Neural crest cell (in vitro differentiated cells): Measurements from ENCODE around the gene PTPN2. TPM values are rescaled to one million over a fixed set of nuclear protein-coding genes. Genes with fewer than 3 reads are reported as not detected.

Experiments used
- DNase-seq: peaks from one replicate; pipeline ENCODE4 v3.0.0; 2021; ENCODE audit warnings: low read depth, mixed read lengths, low spot score
- H3K27ac Mint-ChIP-seq: one replicate; pipeline ENCODE4 v1.8.0; 2021; ENCODE audit warnings: mild to moderate bottlenecking, mixed read lengths; ENCODE audit not compliant: unreplicated experiment
- H3K27me3 Mint-ChIP-seq: 2 replicates; pipeline ENCODE4 v1.8.0; 2021; ENCODE audit warnings: low read depth, mild to moderate bottlenecking, mixed read lengths
- H3K36me3 Mint-ChIP-seq: 2 replicates; pipeline ENCODE4 v1.8.0; 2021; ENCODE audit warnings: low read depth, mild to moderate bottlenecking, mixed read lengths
- H3K4me1 Mint-ChIP-seq: 2 replicates; pipeline ENCODE4 v1.8.0; 2021; ENCODE audit warnings: mixed read lengths
- H3K4me3 Mint-ChIP-seq: one replicate; pipeline ENCODE4 v1.8.0; 2021; ENCODE audit warnings: mild to moderate bottlenecking, mixed read lengths
- H3K9me3 Mint-ChIP-seq: 2 replicates; pipeline ENCODE4 v1.8.0; 2021; ENCODE audit warnings: mixed read lengths
- CTCF ChIP-seq: fragments of 200-600 bp; sonication (generic); conservative IDR thresholded peaks from 2 replicates; pipeline ENCODE4 v1.5.0; 2021; ENCODE audit warnings: antibody characterized with exemption, mild to moderate bottlenecking
- total RNA-seq: library from RNA; stranded (reverse); gene quantifications from 2 replicates; pipeline ENCODE4 v1.2.1, GENCODE V29; 2021

The PTPN2 gene
- total RNA-seq, 1 donor from 2014 or later, result 34.4 TPM

- TF ChIP-seq CTCF, result no peak
- Mint-ChIP-seq H3K4me3 (no peak overlapping the region), H3K27ac (no peak overlapping the region), H3K27me3 (no peaks in the 10 kb centered on the region), H3K9me3 (no peaks in the 10 kb centered on the region), H3K36me3 (no peaks in the 10 kb centered on the region), H3K4me1 (peaks cover 6% of the 10 kb centered on the region)
- DNase-seq, result no peak
Observed at GRCh38 chr18:12928641-12929040, 44.6 kb upstream of the PTPN2 start.

GRCh38 chr18:12928206-12928605 lies 44.2 kb upstream of the PTPN2 start:
- no peak for DNase-seq
- Mint-ChIP-seq H3K4me1 (peaks cover 3% of the 10 kb centered on the region), H3K9me3 (no peaks in the 10 kb centered on the region), H3K27ac (no peak overlapping the region), H3K27me3 (no peaks in the 10 kb centered on the region), H3K4me3 (no peak overlapping the region), H3K36me3 (no peaks in the 10 kb centered on the region)
- no peak for TF ChIP-seq CTCF

- no peak for DNase-seq
- TF ChIP-seq CTCF, result no peak
- no peaks in the 10 kb centered on the region for H3K4me1 Mint-ChIP-seq
- no peak overlapping the region for H3K27ac Mint-ChIP-seq
- no peaks in the 10 kb centered on the region for H3K9me3 Mint-ChIP-seq
- H3K4me3 Mint-ChIP-seq, result no peak overlapping the region
- H3K36me3 Mint-ChIP-seq, result no peaks in the 10 kb centered on the region
- no peaks in the 10 kb centered on the region for H3K27me3 Mint-ChIP-seq
Observed at GRCh38 chr18:12924616-12925015, 40.6 kb upstream of the PTPN2 start.

GRCh38 chr18:12922266-12922665 lies 38.2 kb upstream of the PTPN2 start:
- Mint-ChIP-seq H3K4me3 (no peak overlapping the region), H3K9me3 (no peaks in the 10 kb centered on the region), H3K27me3 (no peaks in the 10 kb centered on the region), H3K36me3 (no peaks in the 10 kb centered on the region), H3K4me1 (no peaks in the 10 kb centered on the region), H3K27ac (no peak overlapping the region)
- DNase-seq, result no peak
- no peak for TF ChIP-seq CTCF

- H3K4me1 Mint-ChIP-seq, result no peaks in the 10 kb centered on the region
- H3K27me3 Mint-ChIP-seq, result no peaks in the 10 kb centered on the region
- H3K4me3 Mint-ChIP-seq, result no peak overlapping the region
- H3K36me3 Mint-ChIP-seq, result no peaks in the 10 kb centered on the region
- no peaks in the 10 kb centered on the region for H3K9me3 Mint-ChIP-seq
- no peak overlapping the region for H3K27ac Mint-ChIP-seq
- no peak for DNase-seq
- TF ChIP-seq CTCF, result no peak
Observed at GRCh38 chr18:12921178-12921577, 37.1 kb upstream of the PTPN2 start.
